ENCODE measurements around the gene LRFN2. TPM values are rescaled to one million over a fixed set of nuclear protein-coding genes. Genes with fewer than 3 reads are reported as not detected.

Gene LRFN2
- total RNA-seq, 4 donors from 2014 or later, result 0.14 to 0.34 TPM; not detected in 2

GRCh38 chr6:40397287-40398033, 189.7 kb downstream of the LRFN2 start:
- H3K27ac ChIP-seq, result no peak overlapping the region

GRCh38 chr6:40395698-40396076, 191.5 kb downstream of the LRFN2 start:
- H3K27ac ChIP-seq, result no peak overlapping the region
- intact Hi-C loops (cut with DNase I; ENCODE audit: low total_unique reads), result no loop called here
- H3K4me3 ChIP-seq, result no peak overlapping the region
- TF ChIP-seq POLR2A (IDR thresholded peaks at IDR 0.05) (no peak), CTCF (IDR thresholded peaks at IDR 0.05) (no peak)
- H3K27me3 ChIP-seq, result no peaks in the 10 kb centered on the region
- DNase-seq, result no peak
- no peaks in the 10 kb centered on the region for H3K9me3 ChIP-seq
- H3K4me1 ChIP-seq, result no peaks in the 10 kb centered on the region
- no peaks in the 10 kb centered on the region for H3K36me3 ChIP-seq

More at GRCh38 chr6:40397287-40398033, 189.7 kb downstream of the LRFN2 start:
- intact Hi-C loops (cut with DNase I; ENCODE audit: low total_unique reads), result no loop called here
- H3K9me3 ChIP-seq, result no peaks in the 10 kb centered on the region
- no peaks in the 10 kb centered on the region for H3K36me3 ChIP-seq
- no peak overlapping the region for H3K4me3 ChIP-seq
- no peaks in the 10 kb centered on the region for H3K27me3 ChIP-seq
- DNase-seq, result no peak
- no peaks in the 10 kb centered on the region for H3K4me1 ChIP-seq
- TF ChIP-seq POLR2A (IDR thresholded peaks at IDR 0.05) (no peak), CTCF (IDR thresholded peaks at IDR 0.05) (no peak)

GRCh38 chr6:40395066-40395697, 192.0 kb downstream of the LRFN2 start:
- no peaks in the 10 kb centered on the region for H3K4me1 ChIP-seq
- no peaks in the 10 kb centered on the region for H3K36me3 ChIP-seq
- H3K27me3 ChIP-seq, result no peaks in the 10 kb centered on the region
- no peak for DNase-seq
- no peak overlapping the region for H3K27ac ChIP-seq
- H3K4me3 ChIP-seq, result no peak overlapping the region
- intact Hi-C loops (cut with DNase I; ENCODE audit: low total_unique reads), result no loop called here
- TF ChIP-seq CTCF (IDR thresholded peaks at IDR 0.05) (no peak), POLR2A (IDR thresholded peaks at IDR 0.05) (no peak)
- H3K9me3 ChIP-seq, result no peaks in the 10 kb centered on the region

GRCh38 chr6:40394381-40394780, 192.8 kb downstream of the LRFN2 start:
- Histone ChIP-seq H3K27ac (no peak overlapping the region), H3K27me3 (no peaks in the 10 kb centered on the region), H3K9me3 (no peaks in the 10 kb centered on the region), H3K4me1 (no peaks in the 10 kb centered on the region), H3K4me3 (no peak overlapping the region), H3K36me3 (no peaks in the 10 kb centered on the region)
- DNase-seq, result no peak
- no peak for TF ChIP-seq POLR2A (IDR thresholded peaks at IDR 0.05)
- no peak for TF ChIP-seq CTCF (IDR thresholded peaks at IDR 0.05)
- intact Hi-C loops (cut with DNase I; ENCODE audit: low total_unique reads), result no loop called here

- H3K9me3 ChIP-seq, result no peaks in the 10 kb centered on the region
- TF ChIP-seq CTCF (IDR thresholded peaks at IDR 0.05) (no peak), POLR2A (IDR thresholded peaks at IDR 0.05) (no peak)
- H3K27me3 ChIP-seq, result no peaks in the 10 kb centered on the region
- no peaks in the 10 kb centered on the region for H3K4me1 ChIP-seq
- intact Hi-C loops (cut with DNase I; ENCODE audit: low total_unique reads), result no loop called here
- no peaks in the 10 kb centered on the region for H3K36me3 ChIP-seq
- H3K4me3 ChIP-seq, result no peak overlapping the region
- no peak overlapping the region for H3K27ac ChIP-seq
- DNase-seq, result no peak
Measured at GRCh38 chr6:40393641-40394040, 193.5 kb downstream of the LRFN2 start.
